H9 (cell line): Measurements from ENCODE around the gene B4GALNT2. TPM values are rescaled to one million over a fixed set of nuclear protein-coding genes. Genes with fewer than 3 reads are reported as not detected.

ENCODE experiments used
- DNase-seq: peaks from one replicate; pipeline ENCODE4 v3.0.0-alpha.2; 2017
- H2AFZ ChIP-seq: one replicate; pipeline ENCODE4 v1.6.1; 2013; ENCODE audit warnings: mild to moderate bottlenecking, low read length, control low read depth, moderate library complexity
- H2AK5ac ChIP-seq: 2 replicates; pipeline ENCODE4 v1.6.1; 2013; ENCODE audit warnings: low read length, control low read depth, mixed read lengths; ENCODE audit not compliant: insufficient read length
- H2BK120ac ChIP-seq: one replicate; pipeline ENCODE4 v1.6.1; 2013; ENCODE audit warnings: low read depth, mild to moderate bottlenecking, low read length, control low read depth, inconsistent platforms; ENCODE audit not compliant: poor library complexity, severe bottlenecking
- H2BK12ac ChIP-seq: 2 replicates; pipeline ENCODE4 v1.6.1; 2013; ENCODE audit warnings: low read length, control low read depth, mixed read lengths, low read depth; ENCODE audit not compliant: insufficient read length
- H2BK15ac ChIP-seq: 2 replicates; pipeline ENCODE4 v1.6.1; 2013; ENCODE audit warnings: low read depth, low read length, control low read depth
- H2BK20ac ChIP-seq: one replicate; pipeline ENCODE4 v1.6.1; 2013; ENCODE audit warnings: low read depth, mild to moderate bottlenecking, low read length, control low read depth, inconsistent platforms; ENCODE audit not compliant: poor library complexity, severe bottlenecking
- H2BK5ac ChIP-seq: 2 replicates; pipeline ENCODE4 v1.6.1; 2013; ENCODE audit warnings: low read length, control low read depth, mixed read lengths; ENCODE audit not compliant: insufficient read length
- H3K14ac ChIP-seq: 2 replicates; pipeline ENCODE4 v1.6.1; 2013; ENCODE audit warnings: low read length, control low read depth; ENCODE audit not compliant: insufficient read depth
- H3K18ac ChIP-seq: 2 replicates; pipeline ENCODE4 v1.6.1; 2013; ENCODE audit warnings: low read depth, mild to moderate bottlenecking, mixed read lengths, low read length, control low read depth; ENCODE audit not compliant: insufficient read length
- H3K23ac ChIP-seq: 2 replicates; pipeline ENCODE4 v1.6.1; 2013; ENCODE audit warnings: low read length, control low read depth, mixed read lengths, low read depth; ENCODE audit not compliant: insufficient read length
- H3K23me2 ChIP-seq: 2 replicates; pipeline ENCODE4 v1.6.1; 2013; ENCODE audit warnings: low read depth, mild to moderate bottlenecking, mixed read lengths, low read length, control low read depth; ENCODE audit not compliant: insufficient read length, poor library complexity, severe bottlenecking
- H3K27ac ChIP-seq: 2 replicates; pipeline ENCODE4 v1.5.1; 2013; ENCODE audit warnings: low read length, control low read depth, mixed read lengths, low read depth; ENCODE audit not compliant: insufficient read length
- H3K27me3 ChIP-seq: 2 replicates; pipeline ENCODE4 v1.6.1; 2013; ENCODE audit warnings: low read length, control low read depth, inconsistent platforms; ENCODE audit not compliant: insufficient read depth
- H3K4ac ChIP-seq: 2 replicates; pipeline ENCODE4 v1.6.1; 2013; ENCODE audit warnings: low read depth, mild to moderate bottlenecking, control low read depth, inconsistent platforms, low read length, moderate library complexity
- H3K4me1 ChIP-seq: 2 replicates; pipeline ENCODE4 v1.6.1; 2013; ENCODE audit warnings: low read length, control low read depth, inconsistent platforms; ENCODE audit not compliant: insufficient read depth
- H3K4me2 ChIP-seq: 2 replicates; pipeline ENCODE4 v1.6.1; 2013; ENCODE audit warnings: low read length, control low read depth, mixed read lengths; ENCODE audit not compliant: insufficient read length, insufficient read depth
- H3K56ac ChIP-seq: 2 replicates; pipeline ENCODE4 v1.6.1; 2013; ENCODE audit warnings: low read depth, mild to moderate bottlenecking, mixed read lengths, low read length, control low read depth; ENCODE audit not compliant: insufficient read length
- H3K79me1 ChIP-seq: 2 replicates; pipeline ENCODE4 v1.6.1; 2013; ENCODE audit warnings: low read depth, mild to moderate bottlenecking, moderate library complexity, low read length, control low read depth, inconsistent platforms; ENCODE audit not compliant: insufficient read depth, poor library complexity, severe bottlenecking
- H3K79me2 ChIP-seq: 2 replicates; pipeline ENCODE4 v1.6.1; 2013; ENCODE audit warnings: low read length, control low read depth, inconsistent platforms; ENCODE audit not compliant: insufficient read depth
- H3K9ac ChIP-seq: 2 replicates; pipeline ENCODE4 v1.6.1; 2013; ENCODE audit warnings: low read length, control low read depth, mixed read lengths; ENCODE audit not compliant: insufficient read length; ENCODE audit errors: extremely low read depth
- H3K9me3 ChIP-seq: one replicate; pipeline ENCODE4 v1.6.1; 2013; ENCODE audit warnings: low read depth, low read length, inconsistent platforms; ENCODE audit not compliant: control insufficient read depth
- H3T11ph ChIP-seq: one replicate; pipeline ENCODE4 v1.6.1; 2013; ENCODE audit warnings: mild to moderate bottlenecking, low read length, control low read depth, inconsistent platforms
- H4K20me1 ChIP-seq: one replicate; pipeline ENCODE4 v1.6.1; 2013; ENCODE audit not compliant: control insufficient read depth, insufficient read length, insufficient read depth
- H4K5ac ChIP-seq: 2 replicates; pipeline ENCODE4 v1.6.1; 2013; ENCODE audit warnings: low read depth, mild to moderate bottlenecking, mixed read lengths, low read length, control low read depth; ENCODE audit not compliant: insufficient read length
- H4K8ac ChIP-seq: replicated peaks from 2 replicates; pipeline ENCODE4 v1.6.1; 2013; ENCODE audit warnings: low read length, control low read depth, mixed read lengths, low read depth; ENCODE audit not compliant: insufficient read length
- H4K91ac ChIP-seq: 2 replicates; pipeline ENCODE4 v1.6.1; 2013; ENCODE audit warnings: low read depth, mild to moderate bottlenecking, moderate library complexity, mixed read lengths, low read length, control low read depth; ENCODE audit not compliant: insufficient read length
- H3K27ac Mint-ChIP-seq, 3 experiments: 2 replicates in 2 of 3; 3 replicates in 1 of 3; pipeline ENCODE4 v1.8.0; 2020 to 2021; ENCODE audit warnings: mixed read lengths in 3 of 3, mild to moderate bottlenecking in 1 of 3, moderate library complexity in 1 of 3
- H3K27me3 Mint-ChIP-seq: 2 replicates; pipeline ENCODE4 v1.8.0; 2021; ENCODE audit warnings: low read depth, mild to moderate bottlenecking, moderate library complexity, mixed read lengths
- H3K36me3 Mint-ChIP-seq, 3 experiments: 2 replicates in 2 of 3; 3 replicates in 1 of 3; pipeline ENCODE4 v1.8.0; 2020 to 2021; ENCODE audit warnings: low read depth in 3 of 3, mixed read lengths in 3 of 3; ENCODE audit not compliant: insufficient read depth in 1 of 3
- H3K4me1 Mint-ChIP-seq, 2 experiments: 2 replicates each; pipeline ENCODE4 v1.8.0; 2020; ENCODE audit warnings: mixed read lengths in 2 of 2
- H3K4me3 Mint-ChIP-seq, 2 experiments: 2 replicates in 1 of 2; 3 replicates in 1 of 2; pipeline ENCODE4 v1.8.0; 2020 to 2021; ENCODE audit warnings: mild to moderate bottlenecking in 2 of 2, mixed read lengths in 2 of 2, moderate library complexity in 1 of 2
- H3K9me3 Mint-ChIP-seq, 2 experiments: 2 replicates in 1 of 2; 3 replicates in 1 of 2; pipeline ENCODE4 v1.8.0; 2020; ENCODE audit warnings: mild to moderate bottlenecking in 2 of 2, mixed read lengths in 2 of 2, moderate library complexity in 1 of 2
- CTCF ChIP-seq: fragments of 200-600 bp; sonication (generic); conservative IDR thresholded peaks from 3 replicates; pipeline ENCODE4 v1.8.0; 2021; ENCODE audit warnings: antibody characterized with exemption, mild to moderate bottlenecking
- WGBS: extraction: QIAGEN DNeasy Blood & Tissue Kit; methylation state at CpG from one replicate; pipeline ENCODE4 v1.1.7; 2013; ENCODE audit warnings: missing lambda C conversion rate, low lambda C conversion rate, mixed read lengths; ENCODE audit not compliant: insufficient read length; ENCODE audit errors: extremely low coverage; 5-methylcytosine and 5-hydroxymethylcytosine counted together
- total RNA-seq: library from RNA; stranded (reverse); gene quantifications from 2 replicates; pipeline ENCODE4 v1.2.1, GENCODE V29; 2021

Gene B4GALNT2
- total RNA-seq, 1 experiment from 2014 or later: not detected

GRCh38 chr17:49157784-49158183 lies 25.2 kb downstream of the B4GALNT2 start:
- H3K56ac ChIP-seq: no peak overlapping the region
- no peak overlapping the region for H2AFZ ChIP-seq
- Mint-ChIP-seq H3K9me3 (peaks cover 0 to 5% of the 10 kb centered on the region in 2 experiments; a peak in 2 of 5 replicates), H3K36me3 (no peaks in the 10 kb centered on the region), H3K27ac (no peak overlapping the region), H3K27me3 (peaks cover 33% of the 10 kb centered on the region), H3K4me3 (no peak overlapping the region), H3K4me1 (no peaks in the 10 kb centered on the region; a peak in 1 of 4 replicates)
- H2BK20ac ChIP-seq: no peak overlapping the region
- no peaks in the 10 kb centered on the region for H3K23me2 ChIP-seq
- no peaks in the 10 kb centered on the region for H3K9me3 ChIP-seq
- DNase-seq: no peak
- H2BK120ac ChIP-seq: no peak overlapping the region
- no peaks in the 10 kb centered on the region for H3K79me2 ChIP-seq
- no peak overlapping the region for H3K18ac ChIP-seq
- no CpG with 5 or more reads among the region's 8 CpGs for WGBS
- no peaks in the 10 kb centered on the region; the same call in 1 of the 2 replicates for H3K27me3 ChIP-seq
- H3K79me1 ChIP-seq: no peaks in the 10 kb centered on the region
- no peak overlapping the region for H3K14ac ChIP-seq
- H4K5ac ChIP-seq: no peak overlapping the region
- H2BK5ac ChIP-seq: no peak overlapping the region
- H4K20me1 ChIP-seq: no peaks in the 10 kb centered on the region
- no peaks in the 10 kb centered on the region for H3K4me1 ChIP-seq
- no peak overlapping the region for H3T11ph ChIP-seq
- no peak overlapping the region for H2AK5ac ChIP-seq
- H3K27ac ChIP-seq: no peak overlapping the region
- no peak for TF ChIP-seq CTCF
- H3K4ac ChIP-seq: no peak overlapping the region
- no peak overlapping the region for H2BK12ac ChIP-seq
- no peak overlapping the region for H3K9ac ChIP-seq
- H4K91ac ChIP-seq: no peak overlapping the region
- H3K23ac ChIP-seq: no peak overlapping the region
- H3K4me2 ChIP-seq: no peak overlapping the region
- no peak overlapping the region for H2BK15ac ChIP-seq
- H4K8ac ChIP-seq: no peak overlapping the region
